ENCODE results near the gene DNM1.

Gene DNM1

GRCh38 chr9:128258326-128258725 is 55.1 kb downstream of the DNM1 start:
- H3K4me3 ChIP-seq (ENCODE audit: control insufficient read depth, low read depth, low read length), result no peak overlapping the region
- no peak for TF ChIP-seq CTCF (IDR thresholded peaks at IDR 0.05; ENCODE audit: control insufficient read depth, insufficient read depth, low read depth, low read length, missing control alignments)
- no peak for DNase-seq (ENCODE audit: low read depth)

DNA sequence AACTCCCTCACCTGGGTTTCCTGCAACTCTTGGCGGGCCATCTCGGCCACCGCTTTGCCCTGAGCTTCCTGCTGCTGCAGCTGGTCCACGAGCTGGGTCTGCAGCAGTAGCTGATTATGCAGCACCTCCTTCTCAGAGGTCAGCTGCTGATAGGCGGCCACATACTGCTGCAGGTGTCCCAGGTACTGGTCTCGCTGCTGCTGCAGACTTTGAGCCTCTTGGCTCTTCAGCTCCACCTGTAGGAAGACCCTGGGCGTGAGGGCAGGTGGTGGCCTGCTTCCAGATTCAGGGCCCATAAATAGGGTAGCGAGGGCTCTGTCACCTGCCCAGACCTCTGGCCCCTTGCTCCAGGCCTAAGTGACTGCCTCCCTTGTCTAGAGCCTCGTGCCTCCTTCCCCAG is 56.0 kb downstream of the DNM1 start:
- DNase-seq (ENCODE audit: low read depth), result no peak
- TF ChIP-seq CTCF (IDR thresholded peaks at IDR 0.05; ENCODE audit: control insufficient read depth, insufficient read depth, low read depth, low read length, missing control alignments), result no peak

GRCh38 chr9:128260340-128260739 is 57.2 kb downstream of the DNM1 start:
- no peak for TF ChIP-seq CTCF (IDR thresholded peaks at IDR 0.05; ENCODE audit: control insufficient read depth, insufficient read depth, low read depth, low read length, missing control alignments)
- no peak for DNase-seq (ENCODE audit: low read depth)
- H3K4me3 ChIP-seq (ENCODE audit: control insufficient read depth, low read depth, low read length), result no peak overlapping the region

More for the DNA sequence above, 56.0 kb downstream of the DNM1 start:
- no peak overlapping the region for H3K4me3 ChIP-seq (ENCODE audit: control insufficient read depth, low read depth, low read length)

- no peak for TF ChIP-seq CTCF (IDR thresholded peaks at IDR 0.05; ENCODE audit: control insufficient read depth, insufficient read depth, low read depth, low read length, missing control alignments)
- DNase-seq (ENCODE audit: low read depth), result no peak
- H3K4me3 ChIP-seq (ENCODE audit: control insufficient read depth, low read depth, low read length), result no peak overlapping the region
These were observed 59.5 kb downstream of the DNM1 start for GRCh38 chr9:128262687-128263086.

- H3K4me3 ChIP-seq (ENCODE audit: control insufficient read depth, low read depth, low read length), result no peak overlapping the region
- no peak for TF ChIP-seq CTCF (IDR thresholded peaks at IDR 0.05; ENCODE audit: control insufficient read depth, insufficient read depth, low read depth, low read length, missing control alignments)
- DNase-seq (ENCODE audit: low read depth), result no peak
These were observed 62.2 kb downstream of the DNM1 start for GRCh38 chr9:128265348-128265847.

DNA sequence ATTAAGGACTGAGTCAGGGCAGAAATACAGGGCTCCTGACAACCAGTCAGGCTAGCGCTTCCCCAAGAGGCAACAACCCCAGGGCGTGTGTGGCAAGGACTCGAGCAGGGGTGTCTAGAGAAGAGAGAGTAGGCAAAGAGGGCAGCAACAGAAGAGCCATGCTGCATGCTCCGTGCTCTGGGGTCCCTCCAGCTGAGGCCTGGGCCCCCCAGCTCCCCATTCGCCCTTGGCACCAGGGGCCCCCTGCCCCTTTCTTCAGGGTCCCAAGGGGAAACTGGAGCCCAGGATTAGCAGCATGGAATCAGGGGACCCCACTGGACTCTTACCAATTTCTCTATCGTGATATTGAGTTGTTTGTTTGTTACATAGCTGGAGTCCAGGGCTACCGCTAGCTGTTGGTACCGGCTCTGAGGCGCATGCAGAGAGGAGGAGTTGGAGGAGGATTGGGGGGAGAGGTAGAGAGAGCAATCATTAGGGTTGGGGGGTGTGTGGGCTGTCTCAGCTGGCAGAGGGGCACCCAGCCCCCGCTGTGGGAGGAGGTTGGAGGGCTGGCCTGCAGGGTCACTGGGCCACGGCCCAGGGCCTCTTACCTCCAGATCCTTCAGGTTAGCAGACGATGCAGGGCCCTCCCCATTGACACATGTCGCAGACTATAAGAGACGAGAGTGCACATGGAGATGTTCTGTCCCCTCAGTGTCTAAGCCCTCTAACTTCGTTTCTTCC is 63.9 kb downstream of the DNM1 start:
- no peak overlapping the region for H3K4me3 ChIP-seq (ENCODE audit: control insufficient read depth, low read depth, low read length)
- no peak for TF ChIP-seq CTCF (IDR thresholded peaks at IDR 0.05; ENCODE audit: control insufficient read depth, insufficient read depth, low read depth, low read length, missing control alignments)
- no peak for DNase-seq (ENCODE audit: low read depth)
